HFFc6 (cell line): Measurements from ENCODE around the gene SCAMP2. TPM values are rescaled to one million over a fixed set of nuclear protein-coding genes. Genes with fewer than 3 reads are reported as not detected.

Experiments
- DNase-seq: peaks from one replicate; pipeline ENCODE4 v3.0.0-alpha.2; 2018
- H3K27ac Mint-ChIP-seq: 2 replicates; pipeline ENCODE4 v1.8.0; 2020; ENCODE audit warnings: mild to moderate bottlenecking, mixed read lengths
- H3K27me3 Mint-ChIP-seq: 2 replicates; pipeline ENCODE4 v1.8.0; 2021; ENCODE audit warnings: mild to moderate bottlenecking, moderate library complexity, mixed read lengths; ENCODE audit not compliant: insufficient read depth
- H3K36me3 Mint-ChIP-seq: 2 replicates; pipeline ENCODE4 v1.8.0; 2021; ENCODE audit warnings: low read depth, mixed read lengths
- H3K4me1 Mint-ChIP-seq: 2 replicates; pipeline ENCODE4 v1.8.0; 2020; ENCODE audit warnings: low read depth, mixed read lengths
- H3K4me3 Mint-ChIP-seq: 2 replicates; pipeline ENCODE4 v1.8.0; 2020; ENCODE audit warnings: mild to moderate bottlenecking, moderate library complexity, mixed read lengths
- H3K9me3 Mint-ChIP-seq: 2 replicates; pipeline ENCODE4 v1.8.0; 2020; ENCODE audit warnings: mild to moderate bottlenecking, mixed read lengths
- CTCF ChIP-seq: fragments of 200-600 bp; sonication (generic); IDR thresholded peaks from 2 replicates; pipeline ENCODE4 v1.5.0; 2021; ENCODE audit warnings: antibody characterized with exemption, mild to moderate bottlenecking
- total RNA-seq, 6 experiments: library from RNA; stranded (reverse); fragmentation: NEBNext Ultra II Directional; extraction: Animal tissue kit (Norgen Biotek cat#: 25700); gene quantifications; 2 replicates in 1 of 6; 3 replicates in 5 of 6; pipeline ENCODE4 v1.2.3, GENCODE V29; 2021

Gene SCAMP2
- total RNA-seq, 6 experiments from 2014 or later, result 70.1 to 86.1 (median 75.9) TPM

- H3K4me3 Mint-ChIP-seq, result no peak overlapping the region
These were observed 35.6 kb downstream of the SCAMP2 start for GRCh38 chr15:74837482-74838136.

GRCh38 chr15:74836846-74837245 lies 36.3 kb downstream of the SCAMP2 start:
- no peak overlapping the region for H3K4me3 Mint-ChIP-seq
- H3K27me3 Mint-ChIP-seq, result peaks cover 7% of the 10 kb centered on the region

More at GRCh38 chr15:74837482-74838136, 35.6 kb downstream of the SCAMP2 start:
- no peak for DNase-seq
- H3K4me1 Mint-ChIP-seq, result peaks cover 17% of the 10 kb centered on the region; the same call in 1 of the 2 replicates
- peaks cover 7% of the 10 kb centered on the region for H3K27me3 Mint-ChIP-seq
- TF ChIP-seq CTCF, result peak; percentile 29
- no peaks in the 10 kb centered on the region for H3K9me3 Mint-ChIP-seq
- H3K27ac Mint-ChIP-seq, result no peak overlapping the region
- H3K36me3 Mint-ChIP-seq, result no peaks in the 10 kb centered on the region

GRCh38 chr15:74835312-74835823 lies 37.8 kb downstream of the SCAMP2 start:
- Mint-ChIP-seq H3K4me1 (peaks cover 5% of the 10 kb centered on the region; the same call in 1 of the 2 replicates), H3K4me3 (no peak overlapping the region), H3K27ac (no peak overlapping the region), H3K36me3 (no peaks in the 10 kb centered on the region), H3K27me3 (peaks cover 9% of the 10 kb centered on the region), H3K9me3 (no peaks in the 10 kb centered on the region)
- peak; percentile 90 for TF ChIP-seq CTCF
- peak; percentile 50 for DNase-seq

More at GRCh38 chr15:74836846-74837245, 36.3 kb downstream of the SCAMP2 start:
- no peak for TF ChIP-seq CTCF
- DNase-seq, result no peak
- H3K36me3 Mint-ChIP-seq, result no peaks in the 10 kb centered on the region
- peaks cover 12% of the 10 kb centered on the region; the same call in 1 of the 2 replicates for H3K4me1 Mint-ChIP-seq
- H3K27ac Mint-ChIP-seq, result no peak overlapping the region
- H3K9me3 Mint-ChIP-seq, result no peaks in the 10 kb centered on the region

- no peak for DNase-seq
- Mint-ChIP-seq H3K27ac (no peak overlapping the region), H3K4me1 (peaks cover 15% of the 10 kb centered on the region), H3K36me3 (no peaks in the 10 kb centered on the region), H3K9me3 (no peaks in the 10 kb centered on the region), H3K4me3 (no peak overlapping the region), H3K27me3 (peaks cover 10% of the 10 kb centered on the region)
- no peak for TF ChIP-seq CTCF
These were observed 39.6 kb downstream of the SCAMP2 start for GRCh38 chr15:74833376-74834107.

GRCh38 chr15:74832826-74833225 lies 40.3 kb downstream of the SCAMP2 start:
- H3K4me3 Mint-ChIP-seq, result no peak overlapping the region
- peaks cover 14% of the 10 kb centered on the region for H3K27me3 Mint-ChIP-seq
- no peak for DNase-seq
- no peak overlapping the region for H3K27ac Mint-ChIP-seq
- no peak for TF ChIP-seq CTCF
- no peaks in the 10 kb centered on the region for H3K36me3 Mint-ChIP-seq
- no peaks in the 10 kb centered on the region for H3K9me3 Mint-ChIP-seq
- peaks cover 15% of the 10 kb centered on the region for H3K4me1 Mint-ChIP-seq
